ENCODE results near the gene GARIN1A. TPM values are rescaled to one million over a fixed set of nuclear protein-coding genes. Genes with fewer than 3 reads are reported as not detected.
"Not testable (repeated sequence)": the region's sequence is repeated elsewhere in the genome, so short reads cannot be mapped to it uniquely, and the experiment has no call there.

The GARIN1A gene
- total RNA-seq, 1 donor from 2014 or later, result 0.64 TPM

- DNase-seq (ENCODE audit: extremely low read depth, low read depth, low spot score), result no peak
Measured at GRCh38 chr7:128681794-128682537, 9.9 kb downstream of the GARIN1A start.

GRCh38 chr7:128683270-128683669 is 11.2 kb downstream of the GARIN1A start:
- not testable (repeated sequence) for DNase-seq (ENCODE audit: extremely low read depth, low read depth, low spot score)

GRCh38 chr7:128683738-128684137 is 11.6 kb downstream of the GARIN1A start:
- DNase-seq (ENCODE audit: extremely low read depth, low read depth, low spot score), result not testable (repeated sequence)

- DNase-seq (ENCODE audit: extremely low read depth, low read depth, low spot score), result no peak
Measured at GRCh38 chr7:128687131-128687530, 15.0 kb downstream of the GARIN1A start.

DNA sequence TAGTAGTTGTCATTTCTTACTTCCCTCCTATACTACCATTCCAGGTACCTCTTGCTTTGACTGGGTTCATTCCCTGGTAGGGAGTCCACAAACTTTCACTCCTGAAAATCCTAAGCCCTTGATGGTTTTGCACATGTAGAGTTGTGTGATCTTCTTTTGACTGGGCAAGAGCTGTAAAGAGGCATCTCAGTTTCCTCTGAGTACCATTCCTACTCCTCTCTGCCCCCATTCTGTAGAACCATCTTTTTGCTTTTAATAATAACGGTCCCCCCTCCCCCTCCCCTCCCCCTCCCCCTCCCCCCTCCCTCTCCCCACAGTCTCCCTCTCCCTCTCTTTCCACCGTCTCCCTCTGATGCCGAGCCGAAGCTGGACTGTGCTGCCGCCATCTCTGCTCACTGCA is 16.4 kb downstream of the GARIN1A start:
- no peak for DNase-seq (ENCODE audit: extremely low read depth, low read depth, low spot score)

- not testable (repeated sequence) for DNase-seq (ENCODE audit: extremely low read depth, low read depth, low spot score)
Measured at GRCh38 chr7:128689161-128689935, 17.3 kb downstream of the GARIN1A start.

GRCh38 chr7:128691227-128691626 is 19.1 kb downstream of the GARIN1A start:
- no peak for DNase-seq (ENCODE audit: extremely low read depth, low read depth, low spot score)

DNA sequence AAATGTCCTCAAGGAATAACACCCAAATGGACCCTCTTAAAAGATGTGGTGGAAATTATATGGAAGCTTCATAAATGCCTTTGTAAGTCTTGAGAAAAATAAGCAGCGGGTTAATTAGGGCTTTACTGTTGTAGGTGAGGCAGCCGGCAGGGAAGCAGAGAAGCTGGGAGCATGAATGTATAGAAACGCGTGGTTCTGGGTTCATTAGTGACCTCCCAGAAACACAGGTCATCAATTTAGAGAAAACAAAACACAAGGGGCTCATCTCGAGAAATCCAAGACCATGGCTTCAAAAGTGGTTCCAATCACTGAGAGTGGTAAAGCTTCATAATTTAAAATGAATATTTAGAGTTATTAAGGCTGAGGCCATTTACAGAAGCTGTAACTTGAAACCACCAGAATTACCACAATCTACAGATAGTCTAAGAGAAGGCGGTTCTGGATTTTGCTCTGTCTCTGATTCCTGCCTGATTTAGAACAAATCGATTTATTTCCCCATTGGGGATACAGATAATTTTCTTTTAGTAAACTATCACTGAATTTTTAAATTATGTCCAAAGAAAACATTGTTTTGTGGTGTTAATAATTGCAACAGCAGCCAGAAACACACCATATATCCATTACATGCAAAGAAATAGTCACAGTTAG is 20.7 kb downstream of the GARIN1A start:
- DNase-seq (ENCODE audit: extremely low read depth, low read depth, low spot score), result no peak

- no peak for DNase-seq (ENCODE audit: extremely low read depth, low read depth, low spot score)
Measured at GRCh38 chr7:128693373-128694015, 21.4 kb downstream of the GARIN1A start.

- no peak for DNase-seq (ENCODE audit: extremely low read depth, low read depth, low spot score)
Measured at GRCh38 chr7:128694738-128695137, 22.6 kb downstream of the GARIN1A start.

GRCh38 chr7:128697302-128697905 is 25.3 kb downstream of the GARIN1A start:
- DNase-seq (ENCODE audit: extremely low read depth, low read depth, low spot score), result no peak

DNA sequence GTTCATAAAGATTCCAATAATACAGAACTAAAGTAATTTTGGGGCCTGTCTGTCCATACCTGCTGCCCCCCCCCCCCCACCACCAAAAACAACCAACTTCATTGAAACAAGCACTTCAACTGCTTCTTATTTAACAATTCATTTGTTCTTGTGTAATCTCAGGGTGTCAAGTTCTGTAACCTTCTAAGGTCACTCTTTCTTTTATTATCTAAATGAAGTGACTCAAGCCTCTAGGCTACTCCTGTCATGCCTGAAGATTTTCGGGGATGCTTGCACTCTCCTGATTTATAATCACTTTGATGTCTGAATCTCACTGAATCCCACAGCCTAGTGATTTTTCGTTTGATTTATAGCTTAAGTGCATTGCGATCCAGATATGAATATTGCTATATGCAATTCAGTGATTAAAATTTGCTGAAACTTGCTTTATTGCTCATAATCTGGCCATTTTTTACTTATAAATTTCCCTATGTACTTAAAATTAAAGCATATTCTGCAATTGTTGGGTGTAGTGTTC is 27.2 kb downstream of the GARIN1A start:
- DNase-seq (ENCODE audit: extremely low read depth, low read depth, low spot score), result no peak

- DNase-seq (ENCODE audit: extremely low read depth, low read depth, low spot score), result no peak
Measured at GRCh38 chr7:128699895-128700294, 27.8 kb downstream of the GARIN1A start.

- no peak for DNase-seq (ENCODE audit: extremely low read depth, low read depth, low spot score)
Measured at GRCh38 chr7:128701062-128701785, 29.1 kb downstream of the GARIN1A start.

GRCh38 chr7:128703609-128704241 is 31.6 kb downstream of the GARIN1A start:
- DNase-seq (ENCODE audit: extremely low read depth, low read depth, low spot score), result no peak

- DNase-seq (ENCODE audit: extremely low read depth, low read depth, low spot score), result peak; percentile 10
Measured at GRCh38 chr7:128705891-128706333, 33.8 kb downstream of the GARIN1A start.

DNA sequence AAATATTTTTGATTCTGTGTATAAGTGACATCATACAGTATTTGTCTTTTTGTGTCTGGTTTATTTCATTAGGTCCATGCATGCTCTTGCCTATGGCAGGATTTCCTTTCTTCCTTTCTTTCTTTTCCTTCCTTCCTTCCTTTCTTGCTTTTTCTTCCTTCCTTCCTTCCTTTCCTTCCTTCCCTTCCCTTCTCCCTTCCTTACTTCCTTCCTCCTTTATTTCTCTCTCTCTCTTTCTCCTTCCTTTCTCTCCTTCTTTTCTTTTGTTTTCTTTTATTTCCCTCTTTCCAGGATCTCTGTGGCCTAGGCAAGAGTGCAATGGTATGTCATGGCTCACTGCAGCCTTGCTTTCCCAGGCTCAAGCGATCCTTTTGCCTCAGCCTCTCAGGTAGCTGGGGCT is 35.7 kb downstream of the GARIN1A start:
- DNase-seq (ENCODE audit: extremely low read depth, low read depth, low spot score), result no peak

- DNase-seq (ENCODE audit: extremely low read depth, low read depth, low spot score), result no peak
Measured at GRCh38 chr7:128708235-128708634, 36.1 kb downstream of the GARIN1A start.

DNA sequence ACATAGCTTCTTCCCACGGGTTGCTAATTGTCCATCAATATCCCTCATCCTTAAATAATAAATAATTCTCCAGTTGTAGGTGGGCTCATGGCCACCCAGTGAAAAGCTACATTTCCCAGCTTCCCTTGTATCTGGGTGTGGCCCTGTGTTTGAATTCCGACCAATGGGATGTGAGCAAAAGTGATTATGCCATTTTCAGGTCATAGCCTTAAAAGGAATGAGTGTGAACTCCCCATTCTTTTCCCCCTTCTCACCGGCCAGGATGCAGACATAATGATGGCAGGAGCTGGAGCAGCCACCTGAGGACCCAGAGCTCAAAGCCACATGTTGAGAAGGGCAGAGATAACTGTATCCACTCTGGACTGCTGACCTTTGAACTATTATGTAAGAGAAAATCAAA is 36.7 kb downstream of the GARIN1A start:
- DNase-seq (ENCODE audit: extremely low read depth, low read depth, low spot score), result no peak
